Liver (tissue), 3 donors: ENCODE measurements around the gene DDAH2.

ENCODE experiments used
- JUND ChIP-seq, 2 donors: IDR thresholded peaks; 2 replicates each; pipeline ENCODE4 v1.6.1; 2016; ENCODE audit warnings: antibody characterized with exemption in 2 of 2
- RAD21 ChIP-seq, 2 donors: IDR thresholded peaks; 2 replicates each; pipeline ENCODE4 v1.6.1; 2016; ENCODE audit warnings: antibody characterized with exemption in 2 of 2, mild to moderate bottlenecking in 2 of 2
- TAF1 ChIP-seq: conservative IDR thresholded peaks from 2 replicates; pipeline ENCODE4 v1.6.1; 2016; ENCODE audit warnings: antibody characterized with exemption, mild to moderate bottlenecking
- TF ChIP-seq, protein P1 (sequence below): fragments of 150-350 bp; IDR thresholded peaks from 2 replicates; pipeline ENCODE4 v1.5.1; 2017; ENCODE audit warnings: improper control_type of control experiment, low read depth, low read length; ENCODE audit not compliant: missing input control
- TF ChIP-seq, protein P2 (sequence below): IDR thresholded peaks from 2 replicates; pipeline ENCODE4 v1.6.1; 2016; ENCODE audit warnings: antibody characterized with exemption, mild to moderate bottlenecking
- TF ChIP-seq, protein P3 (sequence below): IDR thresholded peaks from 2 replicates; pipeline ENCODE4 v1.6.1; 2016; ENCODE audit warnings: antibody characterized with exemption
- donor health status: healthy.
- donor health status: healthy.

DNA sequence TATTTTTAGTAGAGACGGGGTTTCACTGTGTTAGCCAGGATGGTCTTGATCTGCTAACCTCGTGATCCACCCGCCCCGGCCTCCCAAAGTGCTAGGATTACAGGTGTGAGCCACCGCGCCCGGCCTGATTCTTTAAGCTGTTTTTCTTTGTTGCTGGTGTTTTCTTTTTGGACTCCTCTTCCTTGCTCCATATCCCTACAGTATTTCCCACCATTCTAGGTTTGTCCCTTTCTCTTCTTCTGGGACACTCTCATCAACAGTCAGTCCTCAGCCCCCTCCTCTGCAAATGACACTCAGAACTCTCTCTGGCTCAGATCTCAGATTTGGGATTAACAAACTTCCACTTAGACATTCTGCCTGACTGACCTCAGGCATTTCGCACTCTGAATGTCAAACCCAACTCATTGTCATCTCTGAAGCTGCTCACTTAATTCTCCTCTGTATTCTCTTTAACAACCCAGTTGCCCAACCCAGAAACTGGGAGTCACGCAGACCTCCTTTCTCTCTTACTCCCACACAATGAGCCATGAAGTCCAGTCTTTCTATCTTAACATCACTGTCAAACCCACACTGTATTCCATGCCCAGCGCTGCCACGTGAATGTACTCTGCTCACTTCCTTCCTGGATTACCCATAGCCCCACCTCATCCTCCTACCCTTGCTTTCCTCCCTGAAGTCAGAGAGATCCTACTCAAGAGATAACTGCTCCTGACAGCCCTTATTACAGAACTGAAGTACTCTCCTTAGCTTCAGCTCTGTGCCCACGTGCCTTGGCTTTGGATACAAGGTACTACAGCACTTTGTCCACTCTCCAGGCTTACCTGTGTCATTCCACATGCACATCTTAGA lies 3.4 kb downstream of the DDAH2 start:
- TF ChIP-seq JUND (IDR thresholded peaks at IDR 0.05) (no peak), TAF1 (no peak), RAD21 (IDR thresholded peaks at IDR 0.05) (no peak)
- TF ChIP-seq, protein P1, sequence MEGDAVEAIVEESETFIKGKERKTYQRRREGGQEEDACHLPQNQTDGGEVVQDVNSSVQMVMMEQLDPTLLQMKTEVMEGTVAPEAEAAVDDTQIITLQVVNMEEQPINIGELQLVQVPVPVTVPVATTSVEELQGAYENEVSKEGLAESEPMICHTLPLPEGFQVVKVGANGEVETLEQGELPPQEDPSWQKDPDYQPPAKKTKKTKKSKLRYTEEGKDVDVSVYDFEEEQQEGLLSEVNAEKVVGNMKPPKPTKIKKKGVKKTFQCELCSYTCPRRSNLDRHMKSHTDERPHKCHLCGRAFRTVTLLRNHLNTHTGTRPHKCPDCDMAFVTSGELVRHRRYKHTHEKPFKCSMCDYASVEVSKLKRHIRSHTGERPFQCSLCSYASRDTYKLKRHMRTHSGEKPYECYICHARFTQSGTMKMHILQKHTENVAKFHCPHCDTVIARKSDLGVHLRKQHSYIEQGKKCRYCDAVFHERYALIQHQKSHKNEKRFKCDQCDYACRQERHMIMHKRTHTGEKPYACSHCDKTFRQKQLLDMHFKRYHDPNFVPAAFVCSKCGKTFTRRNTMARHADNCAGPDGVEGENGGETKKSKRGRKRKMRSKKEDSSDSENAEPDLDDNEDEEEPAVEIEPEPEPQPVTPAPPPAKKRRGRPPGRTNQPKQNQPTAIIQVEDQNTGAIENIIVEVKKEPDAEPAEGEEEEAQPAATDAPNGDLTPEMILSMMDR = no peak
- TF ChIP-seq, protein P2, sequence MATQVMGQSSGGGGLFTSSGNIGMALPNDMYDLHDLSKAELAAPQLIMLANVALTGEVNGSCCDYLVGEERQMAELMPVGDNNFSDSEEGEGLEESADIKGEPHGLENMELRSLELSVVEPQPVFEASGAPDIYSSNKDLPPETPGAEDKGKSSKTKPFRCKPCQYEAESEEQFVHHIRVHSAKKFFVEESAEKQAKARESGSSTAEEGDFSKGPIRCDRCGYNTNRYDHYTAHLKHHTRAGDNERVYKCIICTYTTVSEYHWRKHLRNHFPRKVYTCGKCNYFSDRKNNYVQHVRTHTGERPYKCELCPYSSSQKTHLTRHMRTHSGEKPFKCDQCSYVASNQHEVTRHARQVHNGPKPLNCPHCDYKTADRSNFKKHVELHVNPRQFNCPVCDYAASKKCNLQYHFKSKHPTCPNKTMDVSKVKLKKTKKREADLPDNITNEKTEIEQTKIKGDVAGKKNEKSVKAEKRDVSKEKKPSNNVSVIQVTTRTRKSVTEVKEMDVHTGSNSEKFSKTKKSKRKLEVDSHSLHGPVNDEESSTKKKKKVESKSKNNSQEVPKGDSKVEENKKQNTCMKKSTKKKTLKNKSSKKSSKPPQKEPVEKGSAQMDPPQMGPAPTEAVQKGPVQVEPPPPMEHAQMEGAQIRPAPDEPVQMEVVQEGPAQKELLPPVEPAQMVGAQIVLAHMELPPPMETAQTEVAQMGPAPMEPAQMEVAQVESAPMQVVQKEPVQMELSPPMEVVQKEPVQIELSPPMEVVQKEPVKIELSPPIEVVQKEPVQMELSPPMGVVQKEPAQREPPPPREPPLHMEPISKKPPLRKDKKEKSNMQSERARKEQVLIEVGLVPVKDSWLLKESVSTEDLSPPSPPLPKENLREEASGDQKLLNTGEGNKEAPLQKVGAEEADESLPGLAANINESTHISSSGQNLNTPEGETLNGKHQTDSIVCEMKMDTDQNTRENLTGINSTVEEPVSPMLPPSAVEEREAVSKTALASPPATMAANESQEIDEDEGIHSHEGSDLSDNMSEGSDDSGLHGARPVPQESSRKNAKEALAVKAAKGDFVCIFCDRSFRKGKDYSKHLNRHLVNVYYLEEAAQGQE = no peak
- TF ChIP-seq, protein P3, sequence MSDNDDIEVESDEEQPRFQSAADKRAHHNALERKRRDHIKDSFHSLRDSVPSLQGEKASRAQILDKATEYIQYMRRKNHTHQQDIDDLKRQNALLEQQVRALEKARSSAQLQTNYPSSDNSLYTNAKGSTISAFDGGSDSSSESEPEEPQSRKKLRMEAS = no peak
